PC-3 (cell line): ENCODE data around the gene TF. TPM values are rescaled to one million over a fixed set of nuclear protein-coding genes. Genes with fewer than 3 reads are reported as not detected.

Experiments used
- ATAC-seq: fragments of 200-7000 bp; cut with Tn5 transposase; 2 replicates; pipeline ENCODE4 v1.9.1; 2020; ENCODE audit warnings: mild to moderate bottlenecking, moderate library complexity
- BruUV-seq: library from RNA; stranded (reverse); fragments of 400-500 nt; replicated peaks from 2 replicates; lab custom pipeline; 2021; lab: Mats Ljungman, UMichigan
- CTCF ChIA-PET: fragments of 300-600 bp; sonication (Branson Sonifier 250); formaldehyde crosslinking; loops from one replicate; lab custom pipeline; 2022; ENCODE audit warnings: antibody characterized with exemption; lab: Charles Lee
- POLR2A ChIA-PET: fragments of 300-600 bp; sonication (Branson Sonifier 250); formaldehyde crosslinking; loops from one replicate; lab custom pipeline; 2022; ENCODE audit warnings: antibody characterized with exemption; ENCODE audit not compliant: unreplicated experiment; lab: Charles Lee
- DNase-seq: peaks from one replicate; pipeline ENCODE4 v3.0.0-alpha.2; 2015
- H2AFZ ChIP-seq: fragments of 300-600 bp; sonication (generic); 2 replicates; pipeline ENCODE4 v1.6.0; 2016; ENCODE audit warnings: antibody characterized with exemption, low read length
- H3F3A ChIP-seq: fragments of 300-600 bp; sonication (generic); one replicate; pipeline ENCODE4 v1.6.0; 2017; ENCODE audit warnings: antibody characterized with exemption, low read length, control low read depth, mild to moderate bottlenecking; ENCODE audit not compliant: unreplicated experiment
- H3K27ac ChIP-seq: fragments of 300-600 bp; sonication (generic); 2 replicates; pipeline ENCODE4 v1.5.1; 2016; ENCODE audit warnings: mild to moderate bottlenecking, low read length
- H3K27me3 ChIP-seq: fragments of 300-600 bp; sonication (generic); 2 replicates; pipeline ENCODE4 v1.6.1; 2016; ENCODE audit warnings: low read length, mixed read lengths
- H3K36me3 ChIP-seq: fragments of 300-600 bp; sonication (generic); 2 replicates; pipeline ENCODE4 v1.6.1; 2016; ENCODE audit warnings: low read depth, mixed run types, low read length, mixed read lengths
- H3K4me1 ChIP-seq: fragments of 300-600 bp; sonication (generic); 2 replicates; pipeline ENCODE4 v1.5.1; 2016; ENCODE audit warnings: low read length; ENCODE audit not compliant: insufficient read depth
- H3K4me2 ChIP-seq: fragments of 300-600 bp; sonication (generic); 2 replicates; pipeline ENCODE4 v1.6.0; 2016; ENCODE audit warnings: low read length
- H3K4me3 ChIP-seq: fragments of 300-600 bp; sonication (generic); 2 replicates; pipeline ENCODE4 v1.5.1; 2016; ENCODE audit warnings: mild to moderate bottlenecking, low read length, mixed read lengths
- H3K79me2 ChIP-seq: fragments of 300-600 bp; sonication (generic); 2 replicates; pipeline ENCODE4 v1.6.1; 2017; ENCODE audit warnings: low read length, mixed read lengths
- H3K9ac ChIP-seq: fragments of 300-600 bp; sonication (generic); 2 replicates; pipeline ENCODE4 v1.6.0; 2016; ENCODE audit warnings: mild to moderate bottlenecking, low read length
- H3K9me2 ChIP-seq: fragments of 300-600 bp; sonication (generic); replicated peaks from 2 replicates; pipeline ENCODE4 v1.6.1; 2016; ENCODE audit warnings: mixed run types, low read length, mixed read lengths
- H3K9me3 ChIP-seq: fragments of 300-600 bp; sonication (generic); 2 replicates; pipeline ENCODE4 v1.6.1; 2016; ENCODE audit warnings: low read length, mixed read lengths
- H4K20me1 ChIP-seq: fragments of 300-600 bp; sonication (generic); 2 replicates; pipeline ENCODE4 v1.6.1; 2016; ENCODE audit warnings: low read length, mixed read lengths
- CTCF ChIP-seq: fragments of 300-600 bp; sonication (generic); conservative IDR thresholded peaks from 2 replicates; pipeline ENCODE4 v1.5.1; 2017; ENCODE audit warnings: antibody characterized with exemption, low read depth, mild to moderate bottlenecking, low read length
- EZH2 ChIP-seq: fragments of 300-600 bp; sonication (generic); IDR thresholded peaks from one replicate; pipeline ENCODE4 v1.6.1; 2017; ENCODE audit warnings: antibody characterized with exemption, mild to moderate bottlenecking, low read length; ENCODE audit not compliant: unreplicated experiment
- EZH2phosphoT487 ChIP-seq: fragments of 300-600 bp; sonication (generic); IDR thresholded peaks from 2 replicates; pipeline ENCODE4 v1.6.1; 2018; ENCODE audit warnings: mild to moderate bottlenecking, antibody characterized with exemption, low read length, borderline replicate concordance
- intact Hi-C: fragments of 100-400 bp; cut with micrococcal nuclease; formaldehyde crosslinking; loops from 2 replicates; pipeline ENCODE4 v1.9.0; 2023
- total RNA-seq: library from RNA; depleted of rRNA; stranded (reverse); fragments of >200 nt; gene quantifications from 2 replicates; pipeline ENCODE4 v1.2.3, GENCODE V29; 2014

The TF gene
- total RNA-seq, 1 experiment from 2014 or later, result not detected

GRCh38 chr3:133781570-133781969 is 35.4 kb downstream of the TF start:
- Histone ChIP-seq H3K9ac (no peak overlapping the region), H3K27me3 (no peaks in the 10 kb centered on the region), H3K4me1 (no peaks in the 10 kb centered on the region), H3K9me2 (no peaks in the 10 kb centered on the region), H3F3A (no peaks in the 10 kb centered on the region), H3K4me2 (no peak overlapping the region), H3K36me3 (no peaks in the 10 kb centered on the region), H3K27ac (no peak overlapping the region), H4K20me1 (no peaks in the 10 kb centered on the region), H3K79me2 (no peaks in the 10 kb centered on the region), H3K9me3 (no peaks in the 10 kb centered on the region), H3K4me3 (no peak overlapping the region), H2AFZ (no peak overlapping the region)
- ATAC-seq (no peak), DNase-seq (no peak)
- TF ChIP-seq CTCF, result no peak
- TF ChIP-seq EZH2phosphoT487, result no peak
- TF ChIP-seq EZH2, result no peak
- intact Hi-C loops, result no loop called here
- no TSS peak for BruUV-seq
- ChIA-PET CTCF (no interaction called here), POLR2A (no interaction called here)

GRCh38 chr3:133782454-133782853 is 36.3 kb downstream of the TF start:
- Histone ChIP-seq H3K36me3 (no peaks in the 10 kb centered on the region), H2AFZ (no peak overlapping the region), H3K4me3 (no peak overlapping the region), H4K20me1 (no peaks in the 10 kb centered on the region), H3K9ac (no peak overlapping the region), H3K9me2 (no peaks in the 10 kb centered on the region), H3K27ac (no peak overlapping the region), H3K9me3 (no peaks in the 10 kb centered on the region), H3K4me2 (no peak overlapping the region), H3K27me3 (no peaks in the 10 kb centered on the region), H3K4me1 (no peaks in the 10 kb centered on the region), H3F3A (no peaks in the 10 kb centered on the region), H3K79me2 (no peaks in the 10 kb centered on the region)
- intact Hi-C loops, result no loop called here
- CTCF ChIA-PET, result no interaction called here
- POLR2A ChIA-PET, result no interaction called here
- no peak for ATAC-seq
- DNase-seq, result no peak
- TF ChIP-seq CTCF, result no peak
- TF ChIP-seq EZH2, result no peak
- no peak for TF ChIP-seq EZH2phosphoT487
- BruUV-seq, result no TSS peak

GRCh38 chr3:133783762-133784161 is 37.6 kb downstream of the TF start:
- CTCF ChIA-PET, result no interaction called here
- Histone ChIP-seq H3K27me3 (no peaks in the 10 kb centered on the region), H3F3A (no peaks in the 10 kb centered on the region), H3K36me3 (no peaks in the 10 kb centered on the region), H4K20me1 (no peaks in the 10 kb centered on the region), H3K4me2 (no peak overlapping the region), H3K4me1 (no peaks in the 10 kb centered on the region), H3K4me3 (no peak overlapping the region), H3K9me2 (no peaks in the 10 kb centered on the region), H3K27ac (no peak overlapping the region), H3K9me3 (no peaks in the 10 kb centered on the region), H3K79me2 (no peaks in the 10 kb centered on the region), H2AFZ (no peak overlapping the region), H3K9ac (no peak overlapping the region)
- POLR2A ChIA-PET, result no interaction called here
- BruUV-seq, result no TSS peak
- TF ChIP-seq EZH2 (no peak), CTCF (no peak), EZH2phosphoT487 (no peak)
- intact Hi-C loops, result no loop called here
- ATAC-seq (no peak), DNase-seq (no peak)
